ENCODE results near the gene SESTD1.

The SESTD1 gene

DNA sequence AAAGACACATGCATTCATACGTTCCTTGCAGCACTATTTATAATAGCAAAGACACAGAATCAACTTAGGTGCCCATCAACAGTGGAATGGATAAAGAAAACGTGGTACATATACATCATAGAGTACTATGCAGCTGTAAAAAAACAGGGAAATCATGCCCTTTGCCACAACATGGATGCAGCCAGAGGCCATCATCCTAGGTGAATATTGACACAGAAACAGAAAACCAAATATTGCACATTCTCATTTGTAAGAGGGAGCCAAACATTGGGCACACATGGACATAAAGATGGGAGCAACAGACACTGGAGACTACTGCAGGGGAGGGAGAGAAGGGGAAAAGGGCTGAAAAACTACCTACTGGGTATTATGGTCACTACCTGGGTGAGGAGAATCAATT lies 73.5 kb downstream of the SESTD1 start:
- TF ChIP-seq, protein P1, sequence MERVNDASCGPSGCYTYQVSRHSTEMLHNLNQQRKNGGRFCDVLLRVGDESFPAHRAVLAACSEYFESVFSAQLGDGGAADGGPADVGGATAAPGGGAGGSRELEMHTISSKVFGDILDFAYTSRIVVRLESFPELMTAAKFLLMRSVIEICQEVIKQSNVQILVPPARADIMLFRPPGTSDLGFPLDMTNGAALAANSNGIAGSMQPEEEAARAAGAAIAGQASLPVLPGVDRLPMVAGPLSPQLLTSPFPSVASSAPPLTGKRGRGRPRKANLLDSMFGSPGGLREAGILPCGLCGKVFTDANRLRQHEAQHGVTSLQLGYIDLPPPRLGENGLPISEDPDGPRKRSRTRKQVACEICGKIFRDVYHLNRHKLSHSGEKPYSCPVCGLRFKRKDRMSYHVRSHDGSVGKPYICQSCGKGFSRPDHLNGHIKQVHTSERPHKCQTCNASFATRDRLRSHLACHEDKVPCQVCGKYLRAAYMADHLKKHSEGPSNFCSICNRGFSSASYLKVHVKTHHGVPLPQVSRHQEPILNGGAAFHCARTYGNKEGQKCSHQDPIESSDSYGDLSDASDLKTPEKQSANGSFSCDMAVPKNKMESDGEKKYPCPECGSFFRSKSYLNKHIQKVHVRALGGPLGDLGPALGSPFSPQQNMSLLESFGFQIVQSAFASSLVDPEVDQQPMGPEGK (CRISPR knock-in tag; IDR thresholded peaks at IDR 0.05; ENCODE audit: borderline replicate concordance): no peak
- TF ChIP-seq ZFP30 (CRISPR knock-in tag; IDR thresholded peaks at IDR 0.05) (no peak), ESRRG (CRISPR knock-in tag; IDR thresholded peaks at IDR 0.05) (no peak), RARB (CRISPR knock-in tag; IDR thresholded peaks at IDR 0.05) (no peak), PPARA (CRISPR knock-in tag; IDR thresholded peaks at IDR 0.05; ENCODE audit: borderline replicate concordance) (no peak), TOX (CRISPR knock-in tag; IDR thresholded peaks at IDR 0.05; ENCODE audit: borderline replicate concordance) (no peak), ZNF8 (CRISPR knock-in tag; IDR thresholded peaks at IDR 0.05) (no peak), ZNF565 (CRISPR knock-in tag; conservative IDR thresholded peaks at IDR 0.05; ENCODE audit: low read depth) (no peak), ISL1 (CRISPR knock-in tag; IDR thresholded peaks at IDR 0.05) (no peak), OSR1 (CRISPR knock-in tag; IDR thresholded peaks at IDR 0.05) (no peak), GLIS3 (CRISPR knock-in tag; IDR thresholded peaks at IDR 0.05) (no peak), TCF4 (CRISPR knock-in tag; IDR thresholded peaks at IDR 0.05; ENCODE audit: borderline replicate concordance) (no peak), ZNF70 (CRISPR knock-in tag; IDR thresholded peaks at IDR 0.05) (no peak), BACH2 (CRISPR knock-in tag; IDR thresholded peaks at IDR 0.05; ENCODE audit: borderline replicate concordance) (no peak), ZC3H10 (CRISPR knock-in tag; IDR thresholded peaks at IDR 0.05) (no peak)
- TF ChIP-seq, protein P2, sequence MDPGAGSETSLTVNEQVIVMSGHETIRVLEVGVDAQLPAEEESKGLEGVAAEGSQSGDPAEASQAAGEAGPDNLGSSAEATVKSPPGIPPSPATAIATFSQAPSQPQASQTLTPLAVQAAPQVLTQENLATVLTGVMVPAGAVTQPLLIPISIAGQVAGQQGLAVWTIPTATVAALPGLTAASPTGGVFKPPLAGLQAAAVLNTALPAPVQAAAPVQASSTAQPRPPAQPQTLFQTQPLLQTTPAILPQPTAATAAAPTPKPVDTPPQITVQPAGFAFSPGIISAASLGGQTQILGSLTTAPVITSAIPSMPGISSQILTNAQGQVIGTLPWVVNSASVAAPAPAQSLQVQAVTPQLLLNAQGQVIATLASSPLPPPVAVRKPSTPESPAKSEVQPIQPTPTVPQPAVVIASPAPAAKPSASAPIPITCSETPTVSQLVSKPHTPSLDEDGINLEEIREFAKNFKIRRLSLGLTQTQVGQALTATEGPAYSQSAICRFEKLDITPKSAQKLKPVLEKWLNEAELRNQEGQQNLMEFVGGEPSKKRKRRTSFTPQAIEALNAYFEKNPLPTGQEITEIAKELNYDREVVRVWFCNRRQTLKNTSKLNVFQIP (CRISPR knock-in tag; IDR thresholded peaks at IDR 0.05; ENCODE audit: borderline replicate concordance, low read depth): no peak
- TF ChIP-seq, protein P3, sequence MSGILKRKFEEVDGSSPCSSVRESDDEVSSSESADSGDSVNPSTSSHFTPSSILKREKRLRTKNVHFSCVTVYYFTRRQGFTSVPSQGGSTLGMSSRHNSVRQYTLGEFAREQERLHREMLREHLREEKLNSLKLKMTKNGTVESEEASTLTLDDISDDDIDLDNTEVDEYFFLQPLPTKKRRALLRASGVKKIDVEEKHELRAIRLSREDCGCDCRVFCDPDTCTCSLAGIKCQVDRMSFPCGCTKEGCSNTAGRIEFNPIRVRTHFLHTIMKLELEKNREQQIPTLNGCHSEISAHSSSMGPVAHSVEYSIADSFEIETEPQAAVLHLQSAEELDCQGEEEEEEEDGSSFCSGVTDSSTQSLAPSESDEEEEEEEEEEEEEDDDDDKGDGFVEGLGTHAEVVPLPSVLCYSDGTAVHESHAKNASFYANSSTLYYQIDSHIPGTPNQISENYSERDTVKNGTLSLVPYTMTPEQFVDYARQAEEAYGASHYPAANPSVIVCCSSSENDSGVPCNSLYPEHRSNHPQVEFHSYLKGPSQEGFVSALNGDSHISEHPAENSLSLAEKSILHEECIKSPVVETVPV (CRISPR knock-in tag; IDR thresholded peaks at IDR 0.05): no peak
- TF ChIP-seq, protein P4, sequence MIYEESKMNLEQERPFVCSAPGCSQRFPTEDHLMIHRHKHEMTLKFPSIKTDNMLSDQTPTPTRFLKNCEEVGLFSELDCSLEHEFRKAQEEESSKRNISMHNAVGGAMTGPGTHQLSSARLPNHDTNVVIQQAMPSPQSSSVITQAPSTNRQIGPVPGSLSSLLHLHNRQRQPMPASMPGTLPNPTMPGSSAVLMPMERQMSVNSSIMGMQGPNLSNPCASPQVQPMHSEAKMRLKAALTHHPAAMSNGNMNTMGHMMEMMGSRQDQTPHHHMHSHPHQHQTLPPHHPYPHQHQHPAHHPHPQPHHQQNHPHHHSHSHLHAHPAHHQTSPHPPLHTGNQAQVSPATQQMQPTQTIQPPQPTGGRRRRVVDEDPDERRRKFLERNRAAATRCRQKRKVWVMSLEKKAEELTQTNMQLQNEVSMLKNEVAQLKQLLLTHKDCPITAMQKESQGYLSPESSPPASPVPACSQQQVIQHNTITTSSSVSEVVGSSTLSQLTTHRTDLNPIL (CRISPR knock-in tag; IDR thresholded peaks at IDR 0.05; ENCODE audit: low read depth): no peak
- TF ChIP-seq, protein P5, sequence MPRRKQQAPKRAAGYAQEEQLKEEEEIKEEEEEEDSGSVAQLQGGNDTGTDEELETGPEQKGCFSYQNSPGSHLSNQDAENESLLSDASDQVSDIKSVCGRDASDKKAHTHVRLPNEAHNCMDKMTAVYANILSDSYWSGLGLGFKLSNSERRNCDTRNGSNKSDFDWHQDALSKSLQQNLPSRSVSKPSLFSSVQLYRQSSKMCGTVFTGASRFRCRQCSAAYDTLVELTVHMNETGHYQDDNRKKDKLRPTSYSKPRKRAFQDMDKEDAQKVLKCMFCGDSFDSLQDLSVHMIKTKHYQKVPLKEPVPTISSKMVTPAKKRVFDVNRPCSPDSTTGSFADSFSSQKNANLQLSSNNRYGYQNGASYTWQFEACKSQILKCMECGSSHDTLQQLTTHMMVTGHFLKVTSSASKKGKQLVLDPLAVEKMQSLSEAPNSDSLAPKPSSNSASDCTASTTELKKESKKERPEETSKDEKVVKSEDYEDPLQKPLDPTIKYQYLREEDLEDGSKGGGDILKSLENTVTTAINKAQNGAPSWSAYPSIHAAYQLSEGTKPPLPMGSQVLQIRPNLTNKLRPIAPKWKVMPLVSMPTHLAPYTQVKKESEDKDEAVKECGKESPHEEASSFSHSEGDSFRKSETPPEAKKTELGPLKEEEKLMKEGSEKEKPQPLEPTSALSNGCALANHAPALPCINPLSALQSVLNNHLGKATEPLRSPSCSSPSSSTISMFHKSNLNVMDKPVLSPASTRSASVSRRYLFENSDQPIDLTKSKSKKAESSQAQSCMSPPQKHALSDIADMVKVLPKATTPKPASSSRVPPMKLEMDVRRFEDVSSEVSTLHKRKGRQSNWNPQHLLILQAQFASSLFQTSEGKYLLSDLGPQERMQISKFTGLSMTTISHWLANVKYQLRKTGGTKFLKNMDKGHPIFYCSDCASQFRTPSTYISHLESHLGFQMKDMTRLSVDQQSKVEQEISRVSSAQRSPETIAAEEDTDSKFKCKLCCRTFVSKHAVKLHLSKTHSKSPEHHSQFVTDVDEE (CRISPR knock-in tag; IDR thresholded peaks at IDR 0.05): no peak
- no peak for ATAC-seq

DNA sequence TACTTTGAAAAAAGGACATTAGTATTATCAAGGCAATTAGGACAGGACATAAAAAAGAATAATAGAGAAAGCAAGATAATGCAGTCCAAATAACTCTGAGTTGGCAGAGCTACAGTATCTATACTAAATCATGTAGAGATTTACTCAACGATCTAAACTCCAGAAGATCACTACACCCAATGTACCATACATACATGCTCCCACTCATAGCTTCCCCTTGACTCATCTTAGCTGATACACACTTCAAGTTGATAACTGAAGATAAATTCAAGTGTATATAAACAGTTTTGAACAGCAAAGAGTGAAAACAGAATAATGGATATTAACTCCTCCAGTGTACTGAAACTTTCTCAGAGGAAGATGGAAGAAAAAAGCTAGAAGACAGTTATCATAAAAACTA lies 78.5 kb downstream of the SESTD1 start:
- TF ChIP-seq ZNF565 (CRISPR knock-in tag; conservative IDR thresholded peaks at IDR 0.05; ENCODE audit: low read depth) (no peak), SNAI2 (CRISPR knock-in tag; IDR thresholded peaks at IDR 0.05) (no peak), TOX (CRISPR knock-in tag; IDR thresholded peaks at IDR 0.05; ENCODE audit: borderline replicate concordance) (no peak), ZNF8 (CRISPR knock-in tag; IDR thresholded peaks at IDR 0.05) (no peak), ESRRG (CRISPR knock-in tag; IDR thresholded peaks at IDR 0.05) (no peak)
- TF ChIP-seq, protein P5 (CRISPR knock-in tag; IDR thresholded peaks at IDR 0.05): no peak
- ATAC-seq: no peak

Measured in SK-N-SH treated with all-trans-retinoic acid at 6 μM for 48 hours (cell line).